Uterus (tissue), 2 donors: ENCODE data around the gene CLEC9A.

Experiments
- CTCF ChIP-seq, 4 experiments: fragments of 200-600 bp in 2 of 4; fragments of 450-650 bp in 2 of 4; sonication (generic) in 2 of 4; IDR thresholded peaks; one replicate each; pipeline ENCODE4 v1.5.1; 2016 to 2019; ENCODE audit warnings: antibody characterized with exemption in 4 of 4, mild to moderate bottlenecking in 2 of 4, moderate library complexity in 1 of 4
- POLR2A ChIP-seq, 2 donors: fragments of 450-650 bp; IDR thresholded peaks; one replicate each; pipeline ENCODE4 v1.6.1; 2016; ENCODE audit warnings: antibody characterized with exemption in 2 of 2, mild to moderate bottlenecking in 1 of 2, moderate library complexity in 1 of 2

GRCh38 chr12:10097521-10097920 lies 67.0 kb downstream of the CLEC9A start:
- TF ChIP-seq CTCF (IDR thresholded peaks at IDR 0.05) (no peak), POLR2A (IDR thresholded peaks at IDR 0.05) (peak in 1 of 2 donors; percentile 65)
